Measurements from ENCODE around the gene CDH15.

Gene CDH15

DNA sequence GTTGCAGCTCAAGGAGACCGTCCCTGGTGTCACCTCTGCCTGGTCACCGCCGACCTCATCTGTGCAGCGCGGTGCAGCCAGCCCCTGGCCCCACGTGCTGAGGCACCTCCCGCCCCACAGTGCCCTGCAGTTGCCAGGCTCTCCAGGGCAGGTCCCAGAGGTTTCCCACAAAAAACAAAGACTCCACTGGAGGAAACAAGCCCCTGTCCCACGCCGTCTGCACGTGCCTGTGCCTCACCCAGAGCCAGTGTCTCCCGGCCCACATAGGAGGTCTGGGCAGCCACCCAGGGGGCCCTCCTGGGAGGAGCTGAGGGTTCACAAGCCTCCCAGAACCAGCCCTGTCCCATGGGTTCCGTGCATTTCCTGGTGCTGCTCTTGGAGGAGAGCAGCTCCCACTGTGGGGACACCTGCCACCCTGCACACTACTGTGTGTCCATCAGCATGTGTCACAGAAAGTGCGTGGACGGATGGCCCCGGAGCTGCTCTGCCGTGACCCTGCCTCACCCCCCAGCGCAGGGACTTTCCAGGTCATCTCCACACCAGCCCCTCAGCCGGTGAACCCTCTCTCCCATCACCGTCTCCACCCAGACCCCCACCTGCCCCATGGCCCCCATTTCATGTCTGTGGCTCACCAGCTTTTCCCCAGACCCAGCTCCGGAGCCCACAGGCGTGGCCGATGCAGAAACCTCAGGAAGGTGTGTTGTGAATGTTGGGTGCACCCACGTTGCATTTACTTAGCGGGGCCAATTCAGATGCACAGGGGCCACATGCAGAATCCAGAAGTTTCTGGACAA lies 17.0 kb upstream of the CDH15 start:
- Histone ChIP-seq H3K27ac (ENCODE audit: low read depth, low read length) (no peak overlapping the region), H3K27me3 (ENCODE audit: control insufficient read depth, low read length) (no peaks in the 10 kb centered on the region), H3K36me3 (ENCODE audit: control insufficient read depth, low read length) (peaks cover 20% of the 10 kb centered on the region), H3K9me2 (replicated peaks; ENCODE audit: control insufficient read depth, low read length) (no peaks in the 10 kb centered on the region), H3K4me3 (ENCODE audit: low read length) (no peak overlapping the region), H3K9me3 (ENCODE audit: control insufficient read depth, insufficient read depth, low read length) (peaks cover 26% of the 10 kb centered on the region; the same call in 1 of the 2 replicates), H3K4me1 (ENCODE audit: control insufficient read depth, low read length) (peaks cover 30% of the 10 kb centered on the region), H3K79me2 (ENCODE audit: control insufficient read depth, low read length) (no peaks in the 10 kb centered on the region), H3K4me2 (ENCODE audit: low read length) (no peak overlapping the region), H4K20me1 (ENCODE audit: control insufficient read depth, insufficient read depth, low read depth, low read length) (peaks cover 7% of the 10 kb centered on the region; the same call in 1 of the 2 replicates), H3F3A (ENCODE audit: control insufficient read depth, insufficient read depth) (peaks cover 31% of the 10 kb centered on the region)
- TF ChIP-seq, protein P1, sequence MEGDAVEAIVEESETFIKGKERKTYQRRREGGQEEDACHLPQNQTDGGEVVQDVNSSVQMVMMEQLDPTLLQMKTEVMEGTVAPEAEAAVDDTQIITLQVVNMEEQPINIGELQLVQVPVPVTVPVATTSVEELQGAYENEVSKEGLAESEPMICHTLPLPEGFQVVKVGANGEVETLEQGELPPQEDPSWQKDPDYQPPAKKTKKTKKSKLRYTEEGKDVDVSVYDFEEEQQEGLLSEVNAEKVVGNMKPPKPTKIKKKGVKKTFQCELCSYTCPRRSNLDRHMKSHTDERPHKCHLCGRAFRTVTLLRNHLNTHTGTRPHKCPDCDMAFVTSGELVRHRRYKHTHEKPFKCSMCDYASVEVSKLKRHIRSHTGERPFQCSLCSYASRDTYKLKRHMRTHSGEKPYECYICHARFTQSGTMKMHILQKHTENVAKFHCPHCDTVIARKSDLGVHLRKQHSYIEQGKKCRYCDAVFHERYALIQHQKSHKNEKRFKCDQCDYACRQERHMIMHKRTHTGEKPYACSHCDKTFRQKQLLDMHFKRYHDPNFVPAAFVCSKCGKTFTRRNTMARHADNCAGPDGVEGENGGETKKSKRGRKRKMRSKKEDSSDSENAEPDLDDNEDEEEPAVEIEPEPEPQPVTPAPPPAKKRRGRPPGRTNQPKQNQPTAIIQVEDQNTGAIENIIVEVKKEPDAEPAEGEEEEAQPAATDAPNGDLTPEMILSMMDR (IDR thresholded peaks at IDR 0.05; ENCODE audit: low read depth, low read length, poor library complexity, severe bottlenecking): no peak
- TF ChIP-seq EZH2phosphoT487 (IDR thresholded peaks at IDR 0.05; ENCODE audit: borderline replicate concordance, low read length): no peak

DNA sequence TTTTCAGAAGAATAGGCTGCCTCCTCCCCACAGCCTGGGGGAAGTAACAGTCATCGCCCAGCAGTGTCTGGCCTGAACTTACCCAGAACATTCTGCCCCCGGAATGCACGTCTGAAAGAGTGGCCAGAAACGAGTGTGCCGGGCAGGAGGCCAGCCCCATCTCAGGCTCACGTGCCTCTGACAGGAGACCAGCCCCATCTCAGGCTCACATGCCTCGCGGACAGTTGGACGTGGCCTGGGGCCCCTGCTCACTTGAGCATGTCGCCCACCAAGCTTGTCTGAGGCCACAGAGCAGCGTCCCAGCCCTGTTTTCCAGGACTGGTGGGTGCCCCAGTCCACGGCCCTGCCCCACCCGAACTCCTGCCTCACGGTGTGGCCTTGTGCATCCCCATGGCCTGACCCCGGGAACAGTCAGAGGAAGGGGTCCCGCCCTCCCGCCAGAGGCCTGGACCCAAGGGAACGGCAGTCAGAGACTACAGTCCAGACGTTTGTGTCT lies 16.3 kb upstream of the CDH15 start:
- Histone ChIP-seq H3K4me1 (ENCODE audit: control insufficient read depth, low read length) (peaks cover 30% of the 10 kb centered on the region), H3K4me2 (ENCODE audit: low read length) (no peak overlapping the region), H3K9me3 (ENCODE audit: control insufficient read depth, insufficient read depth, low read length) (peaks cover 28% of the 10 kb centered on the region; the same call in 1 of the 2 replicates), H3K27me3 (ENCODE audit: control insufficient read depth, low read length) (no peaks in the 10 kb centered on the region), H3K9me2 (replicated peaks; ENCODE audit: control insufficient read depth, low read length) (no peaks in the 10 kb centered on the region), H3F3A (ENCODE audit: control insufficient read depth, insufficient read depth) (peaks cover 31% of the 10 kb centered on the region), H3K36me3 (ENCODE audit: control insufficient read depth, low read length) (peaks cover 14% of the 10 kb centered on the region), H4K20me1 (ENCODE audit: control insufficient read depth, insufficient read depth, low read depth, low read length) (peaks cover 7% of the 10 kb centered on the region; the same call in 1 of the 2 replicates), H3K79me2 (ENCODE audit: control insufficient read depth, low read length) (no peaks in the 10 kb centered on the region), H3K4me3 (ENCODE audit: low read length) (no peak overlapping the region), H3K27ac (ENCODE audit: low read depth, low read length) (no peak overlapping the region)
- TF ChIP-seq, protein P1 (IDR thresholded peaks at IDR 0.05; ENCODE audit: low read depth, low read length, poor library complexity, severe bottlenecking): no peak
- no peak for TF ChIP-seq EZH2phosphoT487 (IDR thresholded peaks at IDR 0.05; ENCODE audit: borderline replicate concordance, low read length)

DNA sequence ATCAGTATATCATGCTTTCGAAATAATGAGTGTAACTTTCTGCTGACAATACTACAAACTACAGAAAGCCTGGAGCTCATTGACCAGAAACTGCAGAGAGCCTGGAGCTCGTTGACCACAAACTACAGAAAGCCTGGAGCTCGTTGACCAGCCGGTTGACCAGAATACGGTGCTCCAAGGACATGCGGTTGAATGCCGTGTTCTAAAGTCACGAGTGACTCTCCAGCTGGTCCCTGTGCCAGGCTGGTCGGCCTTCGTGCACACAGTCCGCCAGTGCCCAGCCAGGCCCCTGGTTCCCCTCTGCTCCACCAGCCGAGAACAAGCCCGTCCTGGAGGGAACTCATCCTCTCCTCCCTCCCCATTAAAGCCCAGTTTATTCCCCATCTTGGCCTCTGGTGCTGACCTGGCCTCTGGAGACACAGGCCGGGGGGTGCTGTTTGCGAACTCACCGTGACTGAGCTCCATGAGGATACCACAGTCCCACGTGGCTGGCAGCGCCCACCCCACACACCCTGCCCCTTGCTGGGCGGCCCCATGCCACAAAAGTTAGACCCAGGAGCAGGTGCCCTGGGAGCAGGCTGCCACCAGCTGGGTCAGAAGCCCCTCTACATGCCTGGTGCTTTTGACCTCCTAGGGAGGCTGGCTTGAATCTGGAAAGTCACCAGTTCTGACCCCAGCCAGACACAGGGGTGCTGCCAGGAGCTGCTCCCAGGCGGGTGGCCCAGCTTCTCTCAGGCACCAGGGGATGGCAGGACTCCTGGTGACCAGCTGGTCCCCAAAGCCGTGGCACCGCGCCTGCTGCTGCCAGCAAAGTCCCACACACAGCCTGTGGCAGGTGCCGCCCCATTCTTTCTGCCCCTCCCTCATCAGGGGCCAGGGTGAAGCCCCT lies 15.5 kb upstream of the CDH15 start:
- Histone ChIP-seq H3K36me3 (ENCODE audit: control insufficient read depth, low read length) (peaks cover 7% of the 10 kb centered on the region), H3K4me1 (ENCODE audit: control insufficient read depth, low read length) (peaks cover 30% of the 10 kb centered on the region), H4K20me1 (ENCODE audit: control insufficient read depth, insufficient read depth, low read depth, low read length) (peaks cover 7% of the 10 kb centered on the region; the same call in 1 of the 2 replicates), H3K4me3 (ENCODE audit: low read length) (no peak overlapping the region), H3K9me3 (ENCODE audit: control insufficient read depth, insufficient read depth, low read length) (peaks cover 28% of the 10 kb centered on the region; the same call in 1 of the 2 replicates), H3F3A (ENCODE audit: control insufficient read depth, insufficient read depth) (peaks cover 26% of the 10 kb centered on the region), H3K27ac (ENCODE audit: low read depth, low read length) (no peak overlapping the region), H3K79me2 (ENCODE audit: control insufficient read depth, low read length) (no peaks in the 10 kb centered on the region), H3K27me3 (ENCODE audit: control insufficient read depth, low read length) (no peaks in the 10 kb centered on the region), H3K9me2 (replicated peaks; ENCODE audit: control insufficient read depth, low read length) (no peaks in the 10 kb centered on the region), H3K4me2 (ENCODE audit: low read length) (no peak overlapping the region)
- TF ChIP-seq, protein P1 (IDR thresholded peaks at IDR 0.05; ENCODE audit: low read depth, low read length, poor library complexity, severe bottlenecking): no peak
- TF ChIP-seq EZH2phosphoT487 (IDR thresholded peaks at IDR 0.05; ENCODE audit: borderline replicate concordance, low read length): no peak
